Retina (tissue), 1 donor: ENCODE measurements around the gene FRMPD1.

ENCODE experiments used
- DNase-seq: peaks from one replicate; pipeline ENCODE4 v3.0.0-alpha.2; 2016

FRMPD1 gene

GRCh38 chr9:37636511-37637448 lies 14.0 kb upstream of the FRMPD1 start:
- no peak for DNase-seq

GRCh38 chr9:37639109-37639762 lies 11.5 kb upstream of the FRMPD1 start:
- no peak for DNase-seq

- DNase-seq = no peak
Measured at GRCh38 chr9:37639841-37640240, 10.9 kb upstream of the FRMPD1 start.

DNA sequence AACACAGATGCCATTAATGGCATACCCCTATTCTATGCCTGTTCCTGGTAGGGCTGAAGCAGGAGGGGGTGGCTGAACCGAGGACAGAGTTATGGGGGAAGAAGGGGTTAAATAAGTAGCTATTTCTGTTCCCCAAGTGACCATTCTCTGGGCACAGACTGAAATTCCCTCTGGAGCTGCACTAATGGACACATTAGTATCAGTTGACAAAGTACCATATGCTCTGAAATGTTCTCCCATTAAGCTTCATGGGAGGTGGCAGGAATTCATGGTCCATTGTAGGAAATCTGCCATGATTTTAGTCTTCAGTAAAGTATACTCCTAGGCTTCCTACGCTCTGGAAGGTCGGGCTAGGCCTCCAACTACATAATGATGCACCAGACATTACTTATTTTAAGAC lies 10.5 kb upstream of the FRMPD1 start:
- DNase-seq = peak; percentile 37

DNA sequence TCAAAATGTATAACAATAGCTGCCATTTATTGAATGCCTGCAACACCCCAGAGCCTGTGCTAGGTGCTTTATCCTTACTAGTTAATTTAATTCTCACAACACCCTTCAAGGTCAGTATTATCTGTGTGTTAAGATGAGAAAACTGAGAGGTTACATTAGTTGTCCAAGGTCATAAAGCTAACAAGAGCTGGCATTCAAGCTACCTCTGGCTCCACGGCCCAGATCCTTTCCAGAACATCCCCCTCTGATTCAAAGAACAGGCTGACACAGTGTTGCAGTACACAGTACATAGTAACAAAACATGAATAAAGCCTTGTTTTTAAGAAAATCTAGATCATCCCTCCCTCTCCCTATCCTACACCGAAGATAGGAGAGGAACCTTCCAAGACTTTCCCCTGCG lies 9.4 kb upstream of the FRMPD1 start:
- no peak for DNase-seq

DNA sequence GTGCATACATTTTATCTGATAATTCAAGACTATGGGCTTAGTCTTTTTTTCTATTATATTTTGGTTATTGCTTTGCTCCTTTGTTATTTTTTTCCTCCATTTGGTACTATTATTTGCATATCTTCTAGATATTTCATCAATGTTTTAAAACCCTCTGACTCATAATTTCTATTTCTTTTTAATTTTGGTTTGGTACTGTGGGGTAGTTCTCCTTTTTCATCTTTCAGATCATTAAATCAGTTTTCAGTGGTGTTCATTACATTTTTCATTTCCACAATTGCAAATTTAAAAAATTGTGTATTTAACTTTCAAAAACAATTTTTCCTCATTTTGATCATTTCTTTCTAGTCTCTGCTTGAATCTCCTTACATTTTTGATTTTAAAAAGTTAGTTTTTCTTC lies 7.5 kb upstream of the FRMPD1 start:
- no peak for DNase-seq

DNA sequence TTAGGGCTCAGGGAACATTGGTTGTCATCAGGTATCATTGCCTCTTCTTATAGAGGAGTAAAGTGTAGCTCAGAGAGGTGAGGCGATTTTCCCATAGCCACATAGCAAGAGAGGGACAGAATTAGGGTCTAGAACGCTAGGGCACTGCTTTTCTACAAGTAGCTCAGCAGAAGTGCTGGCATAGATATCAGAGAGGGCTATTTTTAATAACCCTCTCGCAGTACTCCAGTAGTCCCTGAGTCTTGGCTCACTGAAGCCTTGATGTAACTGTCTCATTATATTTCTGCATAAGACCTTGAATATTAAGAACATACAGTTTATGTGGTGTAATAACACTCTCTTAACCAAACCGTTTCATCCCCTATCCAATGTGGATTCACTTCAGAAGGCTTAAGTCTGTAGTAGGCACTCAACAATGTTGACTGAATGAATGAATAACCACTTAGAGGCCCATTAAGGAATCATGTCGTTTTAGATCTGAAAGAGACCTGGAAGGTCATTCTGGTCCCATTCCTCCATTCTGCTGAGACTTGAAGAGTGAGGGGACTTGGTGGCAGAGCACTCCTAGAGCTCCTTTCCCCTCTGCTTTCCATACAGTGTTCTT lies 4.7 kb upstream of the FRMPD1 start:
- no peak for DNase-seq

DNA sequence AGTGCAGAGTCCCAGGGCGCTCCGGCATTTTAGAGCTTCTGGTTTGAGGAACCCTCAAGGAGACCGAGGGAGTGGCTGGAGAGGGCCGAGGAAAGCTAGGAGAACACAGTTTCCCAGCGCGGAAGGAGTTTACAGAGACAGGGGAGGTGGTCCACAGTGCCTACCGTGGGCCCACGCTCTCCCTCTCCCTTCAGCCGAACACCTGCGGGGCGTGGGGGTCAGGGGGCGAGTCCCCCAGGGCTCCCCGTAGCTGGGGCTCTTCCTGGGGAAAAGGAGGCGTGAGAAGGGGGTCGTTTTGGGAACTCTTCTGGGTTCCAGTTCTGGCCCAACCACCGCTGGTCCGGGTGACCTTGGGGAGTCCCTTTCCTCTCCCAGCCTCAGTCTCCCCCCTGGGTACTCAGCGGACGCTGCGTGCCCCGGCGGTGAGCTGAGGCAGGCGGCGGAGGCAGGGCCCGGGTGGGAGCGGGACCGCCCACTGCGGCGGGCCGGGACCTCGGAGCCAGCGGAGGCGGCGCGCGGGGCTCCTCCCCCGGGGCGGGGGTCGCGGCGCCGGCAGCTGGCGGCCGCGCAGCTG lies 368 bp upstream of the FRMPD1 start:
- DNase-seq = peak; percentile 49

DNA sequence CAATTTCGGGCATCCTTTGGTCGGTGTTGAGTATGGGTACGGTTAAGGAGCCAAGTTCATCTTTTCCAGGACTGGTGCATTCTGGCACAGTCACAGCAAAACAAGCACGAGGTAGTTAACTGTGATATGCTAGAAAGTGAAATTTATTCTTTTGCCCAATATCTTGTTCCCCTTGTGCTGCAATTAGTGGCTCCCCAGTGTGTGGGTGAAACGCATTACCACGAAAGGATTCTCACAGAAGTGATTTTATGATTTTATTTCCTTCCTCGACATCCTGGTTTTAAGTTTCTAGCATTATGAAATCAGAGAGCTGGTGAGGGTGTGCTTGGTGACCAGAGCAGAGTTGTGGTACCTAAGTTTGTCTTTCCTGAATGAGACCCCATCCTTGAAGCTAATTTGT lies 1.5 kb downstream of the FRMPD1 start:
- no peak for DNase-seq

- no peak for DNase-seq
Measured at GRCh38 chr9:37653385-37653784, 2.6 kb downstream of the FRMPD1 start.

DNA sequence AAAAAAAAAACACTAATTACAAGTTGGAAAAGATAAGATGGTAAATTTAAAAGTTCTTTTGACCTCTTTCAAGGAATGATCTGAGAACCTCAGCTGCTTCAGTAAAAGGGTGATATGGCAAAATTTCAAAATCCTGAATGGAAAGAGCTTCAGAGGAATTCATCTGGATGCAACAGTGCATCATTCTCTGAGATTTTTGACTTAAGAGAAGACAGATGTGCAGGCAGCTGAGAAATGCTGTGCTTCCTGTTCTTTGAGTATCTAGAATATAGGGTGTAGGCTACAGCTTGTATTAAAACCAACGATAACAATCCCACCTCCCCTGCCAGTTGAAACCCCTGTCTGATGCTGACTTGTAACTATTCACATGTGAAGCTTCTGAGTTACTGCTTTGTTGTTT lies 6.2 kb downstream of the FRMPD1 start:
- DNase-seq = no peak

- DNase-seq = no peak
Measured at GRCh38 chr9:37660691-37661090, 9.9 kb downstream of the FRMPD1 start.

DNA sequence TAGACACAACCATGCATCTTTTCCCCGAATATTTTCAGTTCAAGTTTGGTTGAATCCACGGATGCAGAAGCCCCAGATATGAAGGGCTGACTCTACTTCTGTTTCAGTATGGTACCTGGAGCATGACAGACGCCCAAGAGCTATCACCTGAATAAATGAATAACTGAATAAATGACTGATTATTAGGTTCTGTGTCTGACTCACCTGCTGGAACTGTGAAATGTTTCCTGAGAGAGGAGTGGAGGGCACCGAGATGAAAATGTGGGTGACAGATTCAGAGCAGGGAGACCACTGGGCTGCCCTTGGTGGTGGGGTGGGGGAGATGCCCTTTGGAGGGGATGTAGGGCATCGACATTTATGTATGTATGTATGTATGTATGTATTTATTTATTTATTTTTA lies 13.2 kb downstream of the FRMPD1 start:
- DNase-seq = no peak

- no peak for DNase-seq
Measured at GRCh38 chr9:37667706-37668105, 17.0 kb downstream of the FRMPD1 start.

DNA sequence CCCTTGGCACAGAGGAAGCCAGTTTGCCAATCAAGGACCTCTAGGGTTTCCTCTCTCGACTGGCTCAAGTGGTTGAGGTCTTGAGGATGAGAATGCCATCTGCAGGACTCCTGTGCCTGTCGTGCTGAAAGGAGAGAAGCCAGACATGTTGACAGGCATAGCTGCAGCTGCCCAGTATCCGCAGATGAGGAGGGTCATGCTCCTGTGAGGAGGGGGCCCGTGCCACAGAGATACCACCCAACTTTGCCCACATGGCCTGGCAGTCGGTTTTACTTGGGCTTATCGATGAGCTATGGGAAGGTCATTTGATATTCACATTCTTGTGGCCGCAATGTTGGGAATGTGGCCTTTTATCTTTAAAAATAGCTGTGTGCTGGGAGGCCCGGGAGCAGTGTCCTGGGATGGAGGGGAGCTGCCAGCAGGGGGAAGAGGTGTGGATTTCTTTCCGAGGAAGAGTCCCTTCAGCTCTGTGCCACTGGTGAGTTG lies 17.4 kb downstream of the FRMPD1 start:
- DNase-seq = no peak

- DNase-seq = no peak
Measured at GRCh38 chr9:37669232-37669631, 18.5 kb downstream of the FRMPD1 start.

DNA sequence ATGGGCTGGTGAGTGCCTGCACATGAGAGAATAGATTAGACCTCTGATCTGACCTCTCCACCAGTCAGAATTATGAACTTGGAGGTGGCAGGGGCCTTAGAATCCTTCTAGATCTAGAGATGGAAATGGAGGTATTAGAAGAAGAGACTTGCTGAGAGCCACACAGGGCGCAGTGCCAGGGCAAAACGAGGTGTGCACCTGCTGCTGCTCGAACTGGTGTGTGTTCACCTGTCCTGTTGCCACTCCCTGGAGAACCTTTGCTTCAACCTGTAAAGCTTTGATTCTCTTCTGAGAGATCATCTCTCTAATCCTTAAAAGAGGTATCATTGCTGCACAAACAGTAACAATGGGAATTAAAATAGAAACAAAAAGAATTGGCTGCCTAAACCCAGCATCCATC lies 24.9 kb downstream of the FRMPD1 start:
- no peak for DNase-seq

GRCh38 chr9:37676411-37676830 lies 25.7 kb downstream of the FRMPD1 start:
- peak; percentile 80 for DNase-seq

- no peak for DNase-seq
Measured at GRCh38 chr9:37677435-37677834, 26.7 kb downstream of the FRMPD1 start.

- no peak for DNase-seq
Measured at GRCh38 chr9:37678789-37679273, 28.1 kb downstream of the FRMPD1 start.

DNA sequence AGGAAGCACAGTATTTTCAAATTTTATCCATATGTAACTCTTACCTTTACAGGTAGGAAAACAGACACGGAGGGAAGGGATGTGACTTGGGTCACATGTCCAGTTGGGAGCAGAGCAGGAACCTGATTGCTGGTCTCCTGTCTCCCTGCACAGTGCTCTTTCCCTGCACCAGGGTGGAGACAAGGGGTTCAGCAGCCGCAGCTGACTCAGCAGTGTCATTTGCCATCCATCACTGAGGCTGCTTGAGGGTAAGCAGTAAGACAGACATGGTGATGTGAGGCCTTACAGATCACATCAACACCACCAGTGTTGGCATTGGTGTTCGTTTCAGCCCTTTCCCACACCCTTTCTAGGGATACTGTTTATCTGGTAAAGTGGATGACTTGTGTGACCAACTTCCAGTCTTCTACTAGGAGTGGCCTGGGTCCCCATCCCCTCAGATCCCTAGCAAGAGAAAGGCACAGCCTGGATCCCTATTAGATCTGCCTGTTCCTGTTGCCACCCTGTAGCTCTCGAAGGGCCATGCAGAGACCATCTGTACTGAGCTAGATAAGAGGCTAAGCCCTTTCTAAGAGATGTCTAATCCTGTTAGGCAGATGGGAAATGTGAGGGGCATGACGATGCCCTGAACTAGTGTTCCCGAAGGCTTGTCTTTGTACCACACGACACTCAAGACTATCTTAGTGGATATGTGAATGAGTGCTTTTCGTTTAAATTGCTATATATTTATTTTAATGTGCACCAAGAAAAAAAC lies 29.1 kb downstream of the FRMPD1 start:
- peak; percentile 47 for DNase-seq

DNA sequence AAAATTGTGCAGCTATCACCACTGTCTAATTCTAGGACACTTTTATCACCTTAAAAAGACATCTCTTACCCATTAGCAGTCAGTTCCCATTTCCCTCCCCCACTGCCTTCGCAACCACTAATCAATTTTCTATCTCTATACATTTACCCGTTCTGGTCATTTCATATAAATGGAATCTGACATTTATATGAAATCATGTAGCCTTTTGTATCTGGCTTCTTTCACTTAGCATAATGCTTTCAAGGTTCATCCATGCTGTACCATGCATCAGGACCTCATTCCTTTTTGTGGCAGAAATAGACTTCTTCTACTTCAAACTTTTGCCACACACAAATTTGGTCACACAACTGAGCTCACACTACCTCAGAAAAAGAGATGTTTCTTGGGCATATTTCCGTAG lies 32.2 kb downstream of the FRMPD1 start:
- DNase-seq = no peak
